ENCODE measurements around the gene SMCO2.

GRCh38 chr12:27504507-27504906, 58.0 kb downstream of the SMCO2 start:
- no peak for TF ChIP-seq CTCF (IDR thresholded peaks at IDR 0.05)
- no peak for TF ChIP-seq POLR2A (IDR thresholded peaks at IDR 0.05)

Measured in esophagus squamous epithelium (tissue), 4 donors.